ENCODE measurements around the gene CAMK1D. TPM values are rescaled to one million over a fixed set of nuclear protein-coding genes. Genes with fewer than 3 reads are reported as not detected.

CAMK1D gene
- total RNA-seq, 1 experiment from 2014 or later: 10.2 TPM

- TF ChIP-seq, protein P1, sequence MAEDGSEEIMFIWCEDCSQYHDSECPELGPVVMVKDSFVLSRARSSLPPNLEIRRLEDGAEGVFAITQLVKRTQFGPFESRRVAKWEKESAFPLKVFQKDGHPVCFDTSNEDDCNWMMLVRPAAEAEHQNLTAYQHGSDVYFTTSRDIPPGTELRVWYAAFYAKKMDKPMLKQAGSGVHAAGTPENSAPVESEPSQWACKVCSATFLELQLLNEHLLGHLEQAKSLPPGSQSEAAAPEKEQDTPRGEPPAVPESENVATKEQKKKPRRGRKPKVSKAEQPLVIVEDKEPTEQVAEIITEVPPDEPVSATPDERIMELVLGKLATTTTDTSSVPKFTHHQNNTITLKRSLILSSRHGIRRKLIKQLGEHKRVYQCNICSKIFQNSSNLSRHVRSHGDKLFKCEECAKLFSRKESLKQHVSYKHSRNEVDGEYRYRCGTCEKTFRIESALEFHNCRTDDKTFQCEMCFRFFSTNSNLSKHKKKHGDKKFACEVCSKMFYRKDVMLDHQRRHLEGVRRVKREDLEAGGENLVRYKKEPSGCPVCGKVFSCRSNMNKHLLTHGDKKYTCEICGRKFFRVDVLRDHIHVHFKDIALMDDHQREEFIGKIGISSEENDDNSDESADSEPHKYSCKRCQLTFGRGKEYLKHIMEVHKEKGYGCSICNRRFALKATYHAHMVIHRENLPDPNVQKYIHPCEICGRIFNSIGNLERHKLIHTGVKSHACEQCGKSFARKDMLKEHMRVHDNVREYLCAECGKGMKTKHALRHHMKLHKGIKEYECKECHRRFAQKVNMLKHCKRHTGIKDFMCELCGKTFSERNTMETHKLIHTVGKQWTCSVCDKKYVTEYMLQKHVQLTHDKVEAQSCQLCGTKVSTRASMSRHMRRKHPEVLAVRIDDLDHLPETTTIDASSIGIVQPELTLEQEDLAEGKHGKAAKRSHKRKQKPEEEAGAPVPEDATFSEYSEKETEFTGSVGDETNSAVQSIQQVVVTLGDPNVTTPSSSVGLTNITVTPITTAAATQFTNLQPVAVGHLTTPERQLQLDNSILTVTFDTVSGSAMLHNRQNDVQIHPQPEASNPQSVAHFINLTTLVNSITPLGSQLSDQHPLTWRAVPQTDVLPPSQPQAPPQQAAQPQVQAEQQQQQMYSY (CRISPR knock-in tag; IDR thresholded peaks at IDR 0.05): no peak
Observed at GRCh38 chr10:12561307-12561706, 212.0 kb downstream of the CAMK1D start (continued).

GRCh38 chr10:12561720-12562119 lies 212.4 kb downstream of the CAMK1D start:
- Mint-ChIP-seq H3K27me3 (ENCODE audit: low read depth) (no peaks in the 10 kb centered on the region; the same call in 1 of the 2 replicates), H3K27ac (no peak overlapping the region), H3K36me3 (no peaks in the 10 kb centered on the region), H3K4me1 (peaks cover under 1% of the 10 kb centered on the region; the same call in 1 of the 2 replicates), H3K4me3 (no peak overlapping the region), H3K9me3 (no peaks in the 10 kb centered on the region)
- ATAC-seq (no peak), DNase-seq (ENCODE audit: low spot score) (no peak)
- ChIA-PET CTCF (interaction anchor here (1.5 kb wide), 1 partner anchor 95 kb away, joined by 4 read pairs; no protein-coding TSS in a partner anchor), POLR2A (no interaction called here)
- TF ChIP-seq CTCF (IDR thresholded peaks at IDR 0.05): no peak
- TF ChIP-seq, protein P2, sequence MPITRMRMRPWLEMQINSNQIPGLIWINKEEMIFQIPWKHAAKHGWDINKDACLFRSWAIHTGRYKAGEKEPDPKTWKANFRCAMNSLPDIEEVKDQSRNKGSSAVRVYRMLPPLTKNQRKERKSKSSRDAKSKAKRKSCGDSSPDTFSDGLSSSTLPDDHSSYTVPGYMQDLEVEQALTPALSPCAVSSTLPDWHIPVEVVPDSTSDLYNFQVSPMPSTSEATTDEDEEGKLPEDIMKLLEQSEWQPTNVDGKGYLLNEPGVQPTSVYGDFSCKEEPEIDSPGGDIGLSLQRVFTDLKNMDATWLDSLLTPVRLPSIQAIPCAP (CRISPR knock-in tag; IDR thresholded peaks at IDR 0.05): no peak
- no peak for TF ChIP-seq RELA (CRISPR knock-in tag; IDR thresholded peaks at IDR 0.05; ENCODE audit: borderline replicate concordance)
- no peak for TF ChIP-seq E2F5 (CRISPR knock-in tag; IDR thresholded peaks at IDR 0.05)
- no peak for TF ChIP-seq ATF2 (CRISPR knock-in tag; IDR thresholded peaks at IDR 0.05; ENCODE audit: borderline replicate concordance, low read depth)
- no peak for TF ChIP-seq ZBTB21 (CRISPR knock-in tag; IDR thresholded peaks at IDR 0.05; ENCODE audit: borderline replicate concordance)
- no peak for TF ChIP-seq HMGA2 (CRISPR knock-in tag; IDR thresholded peaks at IDR 0.05)
- TF ChIP-seq HMGXB4 (CRISPR knock-in tag; IDR thresholded peaks at IDR 0.05): no peak
- no peak for TF ChIP-seq NR3C1 (CRISPR knock-in tag; conservative IDR thresholded peaks at IDR 0.05; ENCODE audit: low read depth)
- TF ChIP-seq, protein P3, sequence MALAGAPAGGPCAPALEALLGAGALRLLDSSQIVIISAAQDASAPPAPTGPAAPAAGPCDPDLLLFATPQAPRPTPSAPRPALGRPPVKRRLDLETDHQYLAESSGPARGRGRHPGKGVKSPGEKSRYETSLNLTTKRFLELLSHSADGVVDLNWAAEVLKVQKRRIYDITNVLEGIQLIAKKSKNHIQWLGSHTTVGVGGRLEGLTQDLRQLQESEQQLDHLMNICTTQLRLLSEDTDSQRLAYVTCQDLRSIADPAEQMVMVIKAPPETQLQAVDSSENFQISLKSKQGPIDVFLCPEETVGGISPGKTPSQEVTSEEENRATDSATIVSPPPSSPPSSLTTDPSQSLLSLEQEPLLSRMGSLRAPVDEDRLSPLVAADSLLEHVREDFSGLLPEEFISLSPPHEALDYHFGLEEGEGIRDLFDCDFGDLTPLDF (CRISPR knock-in tag; IDR thresholded peaks at IDR 0.05): no peak
- no peak for TF ChIP-seq ZNF425 (CRISPR knock-in tag; conservative IDR thresholded peaks at IDR 0.05)
- no peak for TF ChIP-seq TEAD4 (CRISPR knock-in tag; IDR thresholded peaks at IDR 0.05)
- TF ChIP-seq ZBTB43 (CRISPR knock-in tag; IDR thresholded peaks at IDR 0.05): no peak
- TF ChIP-seq JUN (CRISPR knock-in tag; IDR thresholded peaks at IDR 0.05): no peak
- no peak for TF ChIP-seq NFYB (CRISPR knock-in tag; conservative IDR thresholded peaks at IDR 0.05; ENCODE audit: low read depth)
- no peak for TF ChIP-seq ZNF512 (CRISPR knock-in tag; IDR thresholded peaks at IDR 0.05; ENCODE audit: borderline replicate concordance)
- TF ChIP-seq OVOL2 (CRISPR knock-in tag; IDR thresholded peaks at IDR 0.05; ENCODE audit: borderline replicate concordance): no peak
- no peak for TF ChIP-seq FOXK1 (CRISPR knock-in tag; IDR thresholded peaks at IDR 0.05)

Measured in WTC11 (cell line).